Measurements from ENCODE around the gene GMNN. TPM values are rescaled to one million over a fixed set of nuclear protein-coding genes. Genes with fewer than 3 reads are reported as not detected.

The GMNN gene
- total RNA-seq, 4 donors from 2014 or later, result 8.7 to 28.2 (median 17.4) TPM

GRCh38 chr6:24755279-24755678 lies 19.5 kb upstream of the GMNN start:
- Histone ChIP-seq H3K4me1 (no peaks in the 10 kb centered on the region), H3K4me3 (no peak overlapping the region), H3K36me3 (no peaks in the 10 kb centered on the region), H3K27me3 (no peaks in the 10 kb centered on the region), H3K9me3 (no peaks in the 10 kb centered on the region), H3K27ac (no peak overlapping the region)
- TF ChIP-seq CTCF (IDR thresholded peaks at IDR 0.05), result no peak
- no peak for TF ChIP-seq POLR2A (IDR thresholded peaks at IDR 0.05)
- DNase-seq, result no peak
- intact Hi-C loops (cut with DNase I; ENCODE audit: low total_unique reads), result no loop called here

GRCh38 chr6:24757611-24758010 lies 17.1 kb upstream of the GMNN start:
- DNase-seq, result no peak
- intact Hi-C loops (cut with DNase I; ENCODE audit: low total_unique reads), result no loop called here
- Histone ChIP-seq H3K9me3 (no peaks in the 10 kb centered on the region), H3K27me3 (no peaks in the 10 kb centered on the region), H3K4me3 (no peak overlapping the region), H3K27ac (no peak overlapping the region), H3K36me3 (no peaks in the 10 kb centered on the region), H3K4me1 (no peaks in the 10 kb centered on the region)
- TF ChIP-seq CTCF (IDR thresholded peaks at IDR 0.05) (no peak), POLR2A (IDR thresholded peaks at IDR 0.05) (no peak)

DNA sequence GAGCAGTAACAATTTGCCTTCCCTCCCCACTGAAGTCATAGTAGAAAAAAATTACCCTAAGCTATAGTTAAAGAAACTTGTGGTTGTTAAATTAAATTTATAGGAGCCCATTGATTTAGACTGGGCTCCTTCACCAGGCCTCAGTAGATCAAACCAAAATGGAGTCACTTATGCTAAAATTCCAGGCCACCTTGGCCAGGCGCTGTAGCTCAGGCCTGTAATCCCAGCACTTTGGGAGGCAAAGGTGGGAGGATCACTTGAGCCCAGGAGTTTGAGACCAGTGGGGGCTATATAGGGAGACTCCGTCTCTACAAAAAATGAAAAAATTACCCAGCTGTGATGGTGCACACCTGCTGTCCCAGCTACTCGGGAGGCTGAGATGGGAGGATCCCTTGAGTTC lies 15.0 kb upstream of the GMNN start:
- intact Hi-C loops (cut with DNase I; ENCODE audit: low total_unique reads), result loop anchor here (10.0 kb wide), 1 partner anchor 175 kb away; no protein-coding TSS in a partner anchor
- Histone ChIP-seq H3K4me3 (no peak overlapping the region), H3K4me1 (no peaks in the 10 kb centered on the region), H3K27ac (no peak overlapping the region), H3K36me3 (no peaks in the 10 kb centered on the region), H3K27me3 (no peaks in the 10 kb centered on the region), H3K9me3 (no peaks in the 10 kb centered on the region)
- no peak for DNase-seq
- no peak for TF ChIP-seq CTCF (IDR thresholded peaks at IDR 0.05)
- TF ChIP-seq POLR2A (IDR thresholded peaks at IDR 0.05), result no peak

DNA sequence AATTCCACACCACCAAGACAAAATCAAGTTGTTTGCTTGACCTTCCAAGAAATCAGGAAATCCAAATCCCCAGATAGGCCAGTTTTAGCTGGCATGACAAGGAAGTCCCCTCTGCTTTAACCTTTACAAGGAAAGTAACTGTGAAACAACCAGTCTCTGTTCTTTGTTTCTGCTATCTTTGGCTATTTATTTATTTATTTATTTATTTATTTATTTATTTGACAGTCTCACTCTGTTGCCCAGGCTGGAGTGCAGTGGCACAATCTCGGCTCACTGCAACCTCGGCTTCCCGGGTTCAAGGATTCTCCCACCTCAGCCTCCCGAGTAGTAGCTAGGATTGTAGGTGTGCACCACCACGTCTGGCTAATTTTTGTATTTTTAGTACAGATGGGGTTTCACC lies 14.5 kb upstream of the GMNN start:
- intact Hi-C loops (cut with DNase I; ENCODE audit: low total_unique reads), result loop anchor here (10.0 kb wide), 1 partner anchor 175 kb away; no protein-coding TSS in a partner anchor
- Histone ChIP-seq H3K9me3 (no peaks in the 10 kb centered on the region), H3K4me3 (no peak overlapping the region), H3K36me3 (no peaks in the 10 kb centered on the region), H3K27ac (no peak overlapping the region), H3K27me3 (no peaks in the 10 kb centered on the region), H3K4me1 (no peaks in the 10 kb centered on the region)
- TF ChIP-seq POLR2A (IDR thresholded peaks at IDR 0.05) (no peak), CTCF (IDR thresholded peaks at IDR 0.05) (no peak)
- no peak for DNase-seq

- no peak overlapping the region for H3K4me3 ChIP-seq
Observed at GRCh38 chr6:24761193-24761835, 13.4 kb upstream of the GMNN start.

More at GRCh38 chr6:24761193-24761835, 13.4 kb upstream of the GMNN start:
- no peaks in the 10 kb centered on the region for H3K36me3 ChIP-seq
- TF ChIP-seq CTCF (IDR thresholded peaks at IDR 0.05) (no peak), POLR2A (IDR thresholded peaks at IDR 0.05) (no peak)
- no peak overlapping the region for H3K27ac ChIP-seq
- no peak for DNase-seq
- no peaks in the 10 kb centered on the region for H3K9me3 ChIP-seq
- H3K27me3 ChIP-seq, result no peaks in the 10 kb centered on the region
- H3K4me1 ChIP-seq, result no peaks in the 10 kb centered on the region
- intact Hi-C loops (cut with DNase I; ENCODE audit: low total_unique reads), result loop anchor here (10.0 kb wide), 1 partner anchor 177 kb away; no protein-coding TSS in a partner anchor

Measured in uterus (tissue), 4 donors.